HG02759 (cell line): ENCODE results near the gene ICA1.
"Not testable (repeated sequence)": the region's sequence is repeated elsewhere in the genome, so short reads cannot be mapped to it uniquely, and the experiment has no call there.

ENCODE experiments used
- ATAC-seq: cut with Tn5 transposase; IDR thresholded peaks from one replicate; pipeline ENCODE4 v1.9.1; 2021; ENCODE audit warnings: mild to moderate bottlenecking, moderate library complexity; ENCODE audit not compliant: unreplicated experiment

The ICA1 gene

GRCh38 chr7:8111282-8111960 lies 150.5 kb downstream of the ICA1 start:
- ATAC-seq = no peak

- ATAC-seq = no peak
Observed at GRCh38 chr7:8109196-8110022, 152.6 kb downstream of the ICA1 start.

GRCh38 chr7:8105449-8106095 lies 156.4 kb downstream of the ICA1 start:
- no peak for ATAC-seq

- ATAC-seq = no peak
Observed at GRCh38 chr7:8103282-8103681, 158.7 kb downstream of the ICA1 start.

GRCh38 chr7:8101292-8101691 lies 160.7 kb downstream of the ICA1 start:
- not testable (repeated sequence) for ATAC-seq

- ATAC-seq = no peak
Observed at GRCh38 chr7:8094164-8095140, 167.5 kb downstream of the ICA1 start.

GRCh38 chr7:8092140-8092539 lies 169.8 kb downstream of the ICA1 start:
- ATAC-seq = no peak

- no peak for ATAC-seq
Observed at GRCh38 chr7:8089036-8089780, 172.8 kb downstream of the ICA1 start.

- no peak for ATAC-seq
Observed at GRCh38 chr7:8086239-8086638, 175.7 kb downstream of the ICA1 start.

- ATAC-seq = no peak
Observed at GRCh38 chr7:8085420-8085819, 176.5 kb downstream of the ICA1 start.

GRCh38 chr7:8084836-8085235 lies 177.1 kb downstream of the ICA1 start:
- ATAC-seq = no peak

- no peak for ATAC-seq
Observed at GRCh38 chr7:8082762-8083161, 179.2 kb downstream of the ICA1 start.

GRCh38 chr7:8078418-8078817 lies 183.5 kb downstream of the ICA1 start:
- no peak for ATAC-seq

GRCh38 chr7:8070451-8071180 lies 191.4 kb downstream of the ICA1 start:
- ATAC-seq = no peak

GRCh38 chr7:8068892-8069686 lies 192.9 kb downstream of the ICA1 start:
- ATAC-seq = no peak

GRCh38 chr7:8065356-8065813 lies 196.6 kb downstream of the ICA1 start:
- no peak for ATAC-seq

- no peak for ATAC-seq
Observed at GRCh38 chr7:8064828-8065227, 197.1 kb downstream of the ICA1 start.

GRCh38 chr7:8063706-8064297 lies 198.2 kb downstream of the ICA1 start:
- no peak for ATAC-seq
